ENCODE data around the gene MRPL47.
A peak's percentile ranks its signal among the peaks of the same experiment; 100 is the strongest.

MRPL47 gene

DNA sequence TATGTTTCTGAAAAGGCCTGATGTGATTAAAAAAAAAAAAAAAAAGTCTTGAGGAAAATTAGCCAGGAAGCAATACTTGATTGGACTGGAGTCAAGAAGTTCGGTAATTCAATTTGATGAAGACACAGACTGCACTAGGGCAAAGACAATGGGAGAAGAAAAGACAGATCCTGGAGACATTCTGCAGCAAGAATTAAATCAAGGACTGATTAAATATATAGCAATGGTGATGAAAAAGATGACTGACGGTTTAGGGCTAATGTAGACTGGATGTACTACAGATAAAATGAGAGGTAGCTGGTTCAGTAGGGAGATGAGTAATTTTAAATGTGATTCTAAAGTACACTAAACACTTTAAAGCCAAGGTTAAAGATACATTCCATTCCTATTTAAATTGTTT lies 13.8 kb downstream of the MRPL47 start:
- DNase-seq (ENCODE audit: low read depth): no peak
- no peak overlapping the region for H3K4me3 ChIP-seq (ENCODE audit: low read length)
- TF ChIP-seq, protein P1, sequence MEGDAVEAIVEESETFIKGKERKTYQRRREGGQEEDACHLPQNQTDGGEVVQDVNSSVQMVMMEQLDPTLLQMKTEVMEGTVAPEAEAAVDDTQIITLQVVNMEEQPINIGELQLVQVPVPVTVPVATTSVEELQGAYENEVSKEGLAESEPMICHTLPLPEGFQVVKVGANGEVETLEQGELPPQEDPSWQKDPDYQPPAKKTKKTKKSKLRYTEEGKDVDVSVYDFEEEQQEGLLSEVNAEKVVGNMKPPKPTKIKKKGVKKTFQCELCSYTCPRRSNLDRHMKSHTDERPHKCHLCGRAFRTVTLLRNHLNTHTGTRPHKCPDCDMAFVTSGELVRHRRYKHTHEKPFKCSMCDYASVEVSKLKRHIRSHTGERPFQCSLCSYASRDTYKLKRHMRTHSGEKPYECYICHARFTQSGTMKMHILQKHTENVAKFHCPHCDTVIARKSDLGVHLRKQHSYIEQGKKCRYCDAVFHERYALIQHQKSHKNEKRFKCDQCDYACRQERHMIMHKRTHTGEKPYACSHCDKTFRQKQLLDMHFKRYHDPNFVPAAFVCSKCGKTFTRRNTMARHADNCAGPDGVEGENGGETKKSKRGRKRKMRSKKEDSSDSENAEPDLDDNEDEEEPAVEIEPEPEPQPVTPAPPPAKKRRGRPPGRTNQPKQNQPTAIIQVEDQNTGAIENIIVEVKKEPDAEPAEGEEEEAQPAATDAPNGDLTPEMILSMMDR (conservative IDR thresholded peaks at IDR 0.05; ENCODE audit: low read length): no peak

DNA sequence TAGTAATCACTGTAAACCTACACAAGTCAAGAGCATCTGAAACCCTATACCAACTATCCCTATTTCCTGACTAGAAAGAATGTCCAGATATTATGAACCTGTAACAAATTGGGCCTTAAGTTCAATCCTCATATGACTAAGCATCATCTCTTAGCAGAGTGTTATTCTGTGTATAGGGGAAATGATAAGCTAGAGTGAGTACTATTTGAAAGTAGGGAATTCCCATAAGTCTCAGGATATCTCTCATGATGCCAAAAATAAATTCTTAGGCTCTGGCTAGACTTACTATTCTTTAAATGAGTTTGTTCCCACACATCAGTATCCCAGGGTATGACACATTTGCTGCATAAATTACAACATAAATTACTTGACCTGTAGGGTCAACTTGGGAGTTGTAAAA lies 15.3 kb downstream of the MRPL47 start:
- DNase-seq (ENCODE audit: low read depth): no peak
- no peak overlapping the region for H3K4me3 ChIP-seq (ENCODE audit: low read length)
- TF ChIP-seq, protein P1 (conservative IDR thresholded peaks at IDR 0.05; ENCODE audit: low read length): no peak

DNA sequence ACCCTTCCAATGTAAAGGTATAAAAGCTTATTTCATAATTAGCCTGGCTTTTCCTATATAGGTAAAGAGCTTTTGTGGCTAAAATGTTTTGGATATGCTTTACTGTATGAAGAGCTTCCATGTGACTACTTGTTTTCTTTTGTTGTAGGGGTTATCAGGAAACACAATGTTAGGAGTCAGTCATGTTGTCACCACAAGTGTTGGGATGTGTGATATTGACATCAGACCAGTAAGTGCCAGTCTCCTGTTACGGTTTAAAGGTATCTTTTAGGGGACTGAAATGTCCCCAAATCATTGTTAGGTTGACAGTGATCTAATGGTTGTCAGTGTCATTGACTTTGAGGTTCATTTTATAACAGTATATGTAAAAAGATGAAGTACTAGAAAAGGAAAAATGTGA lies 23.4 kb downstream of the MRPL47 start:
- DNase-seq (ENCODE audit: low read depth): no peak
- H3K4me3 ChIP-seq (ENCODE audit: low read length): no peak overlapping the region
- TF ChIP-seq, protein P1 (conservative IDR thresholded peaks at IDR 0.05; ENCODE audit: low read length): no peak

DNA sequence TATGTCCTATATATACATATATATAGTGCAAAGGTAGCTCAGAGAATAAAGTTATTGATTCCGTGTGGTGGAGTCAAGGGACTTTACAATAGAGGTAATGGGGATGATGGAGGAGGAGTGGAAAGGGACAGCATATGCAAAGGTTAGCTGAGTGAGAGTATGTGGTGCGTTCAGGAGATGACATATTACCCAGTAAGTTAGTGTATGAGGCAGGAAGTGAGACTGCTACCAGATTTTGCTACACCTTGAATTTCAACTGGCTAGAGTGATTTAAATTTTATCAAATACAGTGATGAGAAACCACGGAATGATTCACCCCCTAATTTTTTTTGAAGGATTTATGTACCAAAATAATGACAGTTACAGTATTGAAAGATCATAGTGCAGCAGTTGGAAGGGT lies 38.9 kb downstream of the MRPL47 start:
- DNase-seq (ENCODE audit: low read depth): no peak
- H3K4me3 ChIP-seq (ENCODE audit: low read length): no peak overlapping the region
- TF ChIP-seq, protein P1 (conservative IDR thresholded peaks at IDR 0.05; ENCODE audit: low read length): no peak

DNA sequence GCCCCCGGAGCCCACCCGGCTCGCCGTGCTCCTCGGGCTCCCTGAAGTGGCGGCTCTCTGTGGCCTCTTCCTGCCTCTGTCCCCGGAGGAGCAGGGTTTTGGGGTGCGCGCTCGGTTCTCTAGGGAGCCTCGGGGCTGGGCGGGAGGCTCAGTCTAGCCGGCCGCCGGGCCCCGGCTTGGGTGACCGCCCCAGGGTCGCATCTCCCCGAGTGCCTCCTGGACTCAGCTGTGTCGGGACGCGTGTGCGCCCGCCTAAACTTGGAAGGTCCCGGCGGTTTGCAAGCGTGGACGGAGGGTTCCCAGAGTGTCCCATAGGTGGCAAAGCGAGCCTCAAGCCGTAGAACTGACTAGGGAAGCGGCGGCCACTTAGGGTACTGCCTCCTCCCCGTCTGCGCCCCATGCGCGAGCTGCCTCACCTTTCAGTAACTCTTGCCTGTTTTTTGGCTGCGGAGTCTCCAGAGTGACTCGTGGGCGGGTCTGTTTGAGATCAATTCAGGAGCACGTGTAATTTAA lies 41.1 kb downstream of the MRPL47 start:
- TF ChIP-seq, protein P1 (conservative IDR thresholded peaks at IDR 0.05; ENCODE audit: low read length): peak; percentile 61
- H3K4me3 ChIP-seq (ENCODE audit: low read length): peak overlapping the region; percentile 96
- peak; percentile 73 for DNase-seq (ENCODE audit: low read depth)

DNA sequence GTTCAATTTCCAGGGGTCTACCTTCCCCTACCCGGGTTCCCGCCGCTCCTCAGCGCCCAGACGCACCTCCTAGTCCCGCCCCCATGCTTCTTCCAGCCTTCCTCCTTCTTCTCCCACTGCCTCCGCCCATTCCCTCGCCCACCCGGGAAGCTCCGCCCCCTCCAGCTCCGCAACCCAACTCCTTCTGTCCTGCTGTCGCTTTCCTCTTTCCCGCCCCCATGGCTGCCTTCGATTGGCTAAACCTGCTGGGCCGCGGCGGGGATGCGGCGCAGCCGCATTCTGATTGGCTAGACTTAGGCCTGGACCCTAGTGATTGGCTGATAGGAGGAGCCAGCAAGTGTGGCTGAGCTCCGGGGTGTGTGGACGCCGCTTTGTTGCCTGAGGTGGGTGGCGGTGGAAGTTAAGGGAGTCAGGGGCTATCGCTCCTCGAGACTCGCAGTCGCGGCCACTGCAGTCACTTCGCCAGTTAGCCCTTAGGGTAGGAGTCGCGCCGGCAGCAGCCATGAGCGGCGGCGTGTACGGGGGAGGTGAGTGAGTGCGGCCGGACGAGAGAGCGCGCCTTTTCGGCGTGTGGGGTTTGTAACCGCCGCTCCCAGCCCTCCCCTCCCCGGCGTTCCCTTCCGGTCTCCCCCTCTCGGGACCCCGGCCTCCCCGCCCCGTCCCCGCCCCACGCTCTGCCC lies 41.7 kb downstream of the MRPL47 start, which contains the start of gene ACTL6A:
TSS of gene ACTL6A (plus strand) at position 336 of the 680 bp plus-strand sequence. CDS start at position 503, 167 bp downstream.
- TF ChIP-seq, protein P1 (conservative IDR thresholded peaks at IDR 0.05; ENCODE audit: low read length): no peak
- peak within 1 kb of the TSS; percentile 96 for H3K4me3 ChIP-seq (ENCODE audit: low read length)
- peak; percentile 99 for DNase-seq (ENCODE audit: low read depth)

DNA sequence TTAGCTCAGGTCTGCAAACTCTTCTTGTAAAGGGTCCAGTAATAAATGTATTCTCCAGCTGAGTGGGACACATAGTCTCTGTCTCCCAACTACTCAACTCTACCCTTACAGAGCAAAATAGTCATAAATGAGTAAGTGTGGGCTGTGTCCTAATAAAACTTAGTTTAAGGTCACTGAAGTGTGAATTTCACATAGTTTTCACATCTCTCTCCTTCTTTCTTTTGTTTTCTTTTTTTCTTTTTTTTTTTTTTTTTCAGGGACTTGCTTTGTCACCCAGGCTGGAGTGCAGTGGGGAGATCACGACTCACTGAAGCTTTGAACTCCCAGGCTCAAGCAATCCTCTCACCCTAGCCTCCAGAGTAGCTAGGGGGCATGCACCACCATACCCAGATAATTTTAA lies 43.6 kb downstream of the MRPL47 start:
- TF ChIP-seq, protein P1 (conservative IDR thresholded peaks at IDR 0.05; ENCODE audit: low read length): no peak
- no peak for DNase-seq (ENCODE audit: low read depth)

More for the DNA sequence above, 43.6 kb downstream of the MRPL47 start:
- H3K4me3 ChIP-seq (ENCODE audit: low read length): no peak overlapping the region
